Endothelial cell of umbilical vein (primary cell): Measurements from ENCODE around the gene ALG2. TPM values are rescaled to one million over a fixed set of nuclear protein-coding genes. Genes with fewer than 3 reads are reported as not detected.

ENCODE experiments used
- BruUV-seq: library from RNA; stranded (reverse); fragments of 400-500 nt; replicated peaks from 2 replicates; lab custom pipeline; 2021; lab: Mats Ljungman, UMichigan
- CTCF ChIA-PET: fragments of 300-600, 350-600 bp; sonication (Branson Sonifier 250); formaldehyde crosslinking; loops from one replicate; lab custom pipeline; 2021; ENCODE audit warnings: antibody characterized with exemption, inconsistent platforms; lab: Charles Lee
- POLR2A ChIA-PET: fragments of 300-600, 350-600 bp; sonication (Branson Sonifier 250); formaldehyde crosslinking; loops from one replicate; lab custom pipeline; 2021; ENCODE audit warnings: antibody characterized with exemption, inconsistent platforms; lab: Charles Lee
- DNase-seq: peaks from one replicate; pipeline ENCODE4 v3.0.0-alpha.2; 2011; ENCODE audit warnings: low read depth, low spot score
- FAIRE-seq: peaks from 2 replicates; lab custom pipeline; 2011; peaks lifted over from hg19 to GRCh38; lab: Jason Lieb, UNC
- H2AFZ ChIP-seq: 2 replicates; pipeline ENCODE4 v1.6.0; 2012; ENCODE audit warnings: low read depth, low read length, control low read depth, inconsistent platforms
- H3K27ac ChIP-seq: 2 replicates; pipeline ENCODE4 v1.5.1; 2011; ENCODE audit warnings: low read depth, mild to moderate bottlenecking, control low read depth, low read length, moderate library complexity; ENCODE audit not compliant: insufficient read depth
- H3K27me3 ChIP-seq, 2 experiments: 2 replicates each; pipeline versions ENCODE4 v1.6.0 to v1.6.1; 2011; ENCODE audit warnings: low read length in 2 of 2, mixed read lengths in 1 of 2; ENCODE audit not compliant: control insufficient read depth in 2 of 2, insufficient read depth in 2 of 2
- H3K36me3 ChIP-seq, 2 experiments: 2 replicates in 1 of 2; 3 replicates in 1 of 2; pipeline ENCODE4 v1.5.1; 2011; ENCODE audit warnings: low read length in 2 of 2, mild to moderate bottlenecking in 1 of 2, moderate library complexity in 1 of 2; ENCODE audit not compliant: control insufficient read depth in 2 of 2, insufficient read depth in 2 of 2; ENCODE audit errors: extremely low read depth in 1 of 2
- H3K4me1 ChIP-seq: 3 replicates; pipeline ENCODE4 v1.5.1; 2011; ENCODE audit warnings: mild to moderate bottlenecking, low read length; ENCODE audit not compliant: control insufficient read depth, insufficient read depth; ENCODE audit errors: extremely low read depth
- H3K4me2 ChIP-seq: 2 replicates; pipeline ENCODE4 v1.6.1; 2011; ENCODE audit warnings: low read length, control low read depth, mixed read lengths; ENCODE audit not compliant: insufficient read depth
- H3K4me3 ChIP-seq, 3 experiments: fragments of 200-600 bp in 1 of 3; sonication (generic), shearing (Covaris generic) in 1 of 3; replicated peaks in 1 of 3; 2 replicates each; pipeline ENCODE4 v1.5.1; 2011 to 2016; ENCODE audit warnings: control low read depth in 3 of 3, low read length in 3 of 3, mild to moderate bottlenecking in 2 of 3, inconsistent platforms in 1 of 3, low read depth in 1 of 3, moderate library complexity in 1 of 3; ENCODE audit not compliant: insufficient read depth in 1 of 3
- H3K79me2 ChIP-seq: 2 replicates; pipeline ENCODE4 v1.6.0; 2012; ENCODE audit warnings: low read length, inconsistent platforms; ENCODE audit not compliant: control insufficient read depth, insufficient read depth
- H3K9ac ChIP-seq: replicated peaks from 2 replicates; pipeline ENCODE3; 2011; ENCODE audit warnings: low read length, control low read depth; ENCODE audit not compliant: insufficient read depth; ENCODE audit errors: extremely low read depth
- H3K9me1 ChIP-seq: replicated peaks from 3 replicates; pipeline ENCODE4 v1.6.0; 2011; ENCODE audit warnings: mild to moderate bottlenecking, low read length; ENCODE audit not compliant: control insufficient read depth, insufficient read depth; ENCODE audit errors: extremely low read depth
- H3K9me3 ChIP-seq: replicated peaks from 2 replicates; pipeline ENCODE4 v1.5.1; 2012; ENCODE audit warnings: low read length, inconsistent platforms; ENCODE audit not compliant: control insufficient read depth, insufficient read depth
- H4K20me1 ChIP-seq: replicated peaks from 2 replicates; pipeline ENCODE3; 2011; ENCODE audit warnings: mild to moderate bottlenecking, low read length; ENCODE audit not compliant: control insufficient read depth, insufficient read depth; ENCODE audit errors: extremely low read depth
- EZH2 ChIP-seq: IDR thresholded peaks from 2 replicates; pipeline ENCODE4 v1.6.1; 2012; ENCODE audit warnings: borderline replicate concordance, low read depth, mild to moderate bottlenecking, moderate library complexity, low read length, inconsistent platforms; ENCODE audit not compliant: severe bottlenecking
- FOS ChIP-seq: IDR thresholded peaks from 2 replicates; pipeline ENCODE4 v1.6.1; 2011; ENCODE audit warnings: mild to moderate bottlenecking, low read length, moderate library complexity, borderline replicate concordance; ENCODE audit not compliant: insufficient read depth
- GATA2 ChIP-seq: IDR thresholded peaks from 2 replicates; pipeline ENCODE4 v1.7.0; 2011; ENCODE audit warnings: low read depth, mild to moderate bottlenecking, moderate library complexity, mixed read lengths, low read length; ENCODE audit not compliant: insufficient read length, insufficient read depth
- JUN ChIP-seq: IDR thresholded peaks from 2 replicates; pipeline ENCODE4 v1.6.1; 2011; ENCODE audit warnings: borderline replicate concordance, low read depth; ENCODE audit not compliant: insufficient read length, insufficient read depth
- MYC ChIP-seq: IDR thresholded peaks from one replicate; pipeline ENCODE4 v1.6.1; 2011; ENCODE audit warnings: mild to moderate bottlenecking, low read depth, low read length
- POLR2A ChIP-seq: IDR thresholded peaks from 2 replicates; pipeline ENCODE4 v1.6.1; 2012; ENCODE audit warnings: low read depth, mild to moderate bottlenecking, control low read depth, low read length
- POLR2AphosphoS5 ChIP-seq: IDR thresholded peaks from 2 replicates; pipeline ENCODE4 v1.6.1; 2012; ENCODE audit warnings: low read depth, mild to moderate bottlenecking, control low read depth, low read length, moderate library complexity; ENCODE audit not compliant: insufficient read depth
- dilution Hi-C: fragments of 300-500 bp; cut with MboI; formaldehyde crosslinking; loops from one replicate; pipeline ENCODE4 v1.15.0; 2019; ENCODE audit warnings: low sequenced_read_pairs; ENCODE audit not compliant: extremely low pct_ligation_motif_present
- intact Hi-C: fragments of 100-400 bp; cut with micrococcal nuclease; formaldehyde crosslinking; loops from one replicate; pipeline ENCODE4 v1.10.0; 2022
- polyA plus RNA-seq, 4 experiments: library from polyadenylated mRNA; depleted of rRNA in 3 of 4; stranded (reverse) in 3 of 4; unstranded in 1 of 4; fragments of >200 nt; gene quantifications; 2 replicates each; pipeline versions ENCODE4 v1.2.1 to v1.2.3, GENCODE V29; 2011 to 2012; ENCODE audit warnings: missing spikeins in 1 of 4
- total RNA-seq: library from RNA; stranded (reverse); gene quantifications from 2 replicates; pipeline ENCODE4 v1.2.3, GENCODE V29; 2021
- TF ChIP-seq, protein P1 (sequence below): IDR thresholded peaks from 2 replicates; pipeline ENCODE4 v1.6.1; 2011; ENCODE audit not compliant: insufficient read depth, insufficient read length
- TF ChIP-seq, protein P2 (sequence below), 2 donors: IDR thresholded peaks; 1 replicate in 1 of 2; 2 replicates in 1 of 2; pipeline ENCODE4 v1.5.1; 2011; ENCODE audit warnings: low read length in 2 of 2, mild to moderate bottlenecking in 2 of 2, moderate library complexity in 2 of 2, control low read depth in 1 of 2, inconsistent platforms in 1 of 2, low read depth in 1 of 2; ENCODE audit not compliant: insufficient read depth in 1 of 2; ENCODE audit errors: extremely low read depth in 1 of 2

ALG2 gene
- total and polyA plus RNA-seq, 2 donors (not counting 3 experiments of a cell fraction or from before 2014, with no cell fraction given), result 32.4 to 40.7 TPM

DNA sequence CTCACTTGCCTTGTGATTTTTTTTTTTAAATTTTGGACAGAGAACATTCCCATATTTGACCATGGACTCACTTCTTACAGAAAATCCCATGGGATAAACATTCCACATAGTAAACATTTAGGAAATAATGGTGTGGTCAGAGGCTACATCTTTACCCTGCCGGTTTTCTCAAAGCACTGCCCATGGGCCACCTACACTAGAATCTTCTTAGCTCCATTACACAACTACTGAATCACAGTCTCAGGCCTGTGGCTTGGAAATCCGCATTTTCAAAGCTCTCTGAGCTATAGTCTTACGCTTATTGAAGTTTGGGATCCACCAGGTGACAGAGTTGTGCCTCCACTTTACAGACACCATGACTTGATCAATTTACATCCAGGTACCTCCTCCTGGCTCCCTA, 39.4 kb downstream of the ALG2 start:
- dilution Hi-C loops (no loop called here), intact Hi-C loops (loop anchor here (5.0 kb wide), 1 partner anchor 250 kb away; no protein-coding TSS in a partner anchor)
- Histone ChIP-seq H3K9ac (no peak overlapping the region), H2AFZ (no peak overlapping the region), H3K27me3 (no peaks in the 10 kb centered on the region), H3K27ac (no peak overlapping the region), H3K79me2 (no peaks in the 10 kb centered on the region), H3K4me2 (no peak overlapping the region), H3K4me1 (peaks cover 10% of the 10 kb centered on the region), H3K9me1 (no peaks in the 10 kb centered on the region), H3K9me3 (no peaks in the 10 kb centered on the region), H3K4me3 (no peak overlapping the region), H4K20me1 (no peaks in the 10 kb centered on the region), H3K36me3 (no peaks in the 10 kb centered on the region)
- ChIA-PET CTCF (interaction anchor here (1.0 to 1.1 kb wide), 2 partner anchors 39 to 78 kb away, joined by 3 read pairs; partner anchors contain the start of genes ALG2 and SEC61B), POLR2A (no interaction called here)
- DNase-seq, result no peak
- no peak for FAIRE-seq
- TF ChIP-seq FOS (no peak), EZH2 (no peak), MYC (no peak), GATA2 (no peak), POLR2AphosphoS5 (no peak), JUN (no peak), POLR2A (no peak)
- TF ChIP-seq, protein P1, sequence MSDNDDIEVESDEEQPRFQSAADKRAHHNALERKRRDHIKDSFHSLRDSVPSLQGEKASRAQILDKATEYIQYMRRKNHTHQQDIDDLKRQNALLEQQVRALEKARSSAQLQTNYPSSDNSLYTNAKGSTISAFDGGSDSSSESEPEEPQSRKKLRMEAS, result no peak
- TF ChIP-seq, protein P2, sequence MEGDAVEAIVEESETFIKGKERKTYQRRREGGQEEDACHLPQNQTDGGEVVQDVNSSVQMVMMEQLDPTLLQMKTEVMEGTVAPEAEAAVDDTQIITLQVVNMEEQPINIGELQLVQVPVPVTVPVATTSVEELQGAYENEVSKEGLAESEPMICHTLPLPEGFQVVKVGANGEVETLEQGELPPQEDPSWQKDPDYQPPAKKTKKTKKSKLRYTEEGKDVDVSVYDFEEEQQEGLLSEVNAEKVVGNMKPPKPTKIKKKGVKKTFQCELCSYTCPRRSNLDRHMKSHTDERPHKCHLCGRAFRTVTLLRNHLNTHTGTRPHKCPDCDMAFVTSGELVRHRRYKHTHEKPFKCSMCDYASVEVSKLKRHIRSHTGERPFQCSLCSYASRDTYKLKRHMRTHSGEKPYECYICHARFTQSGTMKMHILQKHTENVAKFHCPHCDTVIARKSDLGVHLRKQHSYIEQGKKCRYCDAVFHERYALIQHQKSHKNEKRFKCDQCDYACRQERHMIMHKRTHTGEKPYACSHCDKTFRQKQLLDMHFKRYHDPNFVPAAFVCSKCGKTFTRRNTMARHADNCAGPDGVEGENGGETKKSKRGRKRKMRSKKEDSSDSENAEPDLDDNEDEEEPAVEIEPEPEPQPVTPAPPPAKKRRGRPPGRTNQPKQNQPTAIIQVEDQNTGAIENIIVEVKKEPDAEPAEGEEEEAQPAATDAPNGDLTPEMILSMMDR (IDR thresholded peaks at IDR 0.05; ENCODE audit: extremely low read depth in 1 of 2, insufficient read depth in 1 of 2, low read depth in 1 of 2, low read length in 2 of 2), result no peak
- BruUV-seq, result no TSS peak
